HG03432 (cell line): Measurements from ENCODE around the gene ABCA4.

ENCODE experiments used
- ATAC-seq: cut with Tn5 transposase; IDR thresholded peaks from one replicate; pipeline ENCODE4 v1.9.1; 2021; ENCODE audit warnings: mild to moderate bottlenecking, moderate library complexity; ENCODE audit not compliant: unreplicated experiment

The ABCA4 gene

GRCh38 chr1:94029130-94029993 is 91.6 kb downstream of the ABCA4 start:
- no peak for ATAC-seq

- no peak for ATAC-seq
Measured at GRCh38 chr1:94027721-94028515, 93.0 kb downstream of the ABCA4 start.

DNA sequence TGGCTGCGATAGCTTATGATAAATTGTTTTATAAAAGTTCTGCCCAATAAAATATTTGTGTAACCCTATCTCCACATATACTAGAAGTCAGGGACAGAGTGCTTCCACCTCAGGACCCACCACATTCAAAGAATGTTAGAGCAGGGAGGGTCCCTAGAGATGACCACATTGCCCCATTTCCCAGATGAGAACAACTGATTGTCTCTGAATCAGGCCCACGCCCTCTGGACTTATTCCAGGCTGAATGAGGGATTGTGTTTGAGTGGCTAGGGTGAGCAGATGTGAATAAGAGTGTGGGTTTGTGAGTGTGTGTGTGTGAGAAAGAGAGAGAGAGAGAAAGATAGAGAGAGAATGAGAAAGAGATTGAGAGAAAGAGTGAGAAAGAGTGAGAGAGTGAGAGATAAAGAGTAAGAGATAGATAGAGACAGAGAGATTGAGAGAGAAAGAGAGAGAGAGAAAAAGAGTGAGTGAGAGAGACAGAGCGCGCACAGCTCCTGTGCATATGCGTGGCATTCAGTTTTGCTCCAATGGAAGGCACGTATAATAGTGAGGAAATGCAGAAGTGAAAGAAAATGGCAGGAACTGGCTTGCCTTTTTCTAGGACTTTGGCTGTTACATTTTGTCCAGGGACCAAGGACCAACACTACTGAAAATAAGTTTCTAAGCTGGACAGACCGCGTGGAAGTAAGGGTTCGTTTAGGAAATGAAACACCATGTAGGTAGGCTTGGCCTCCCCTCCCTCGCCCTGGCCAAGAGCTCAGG is 94.1 kb downstream of the ABCA4 start:
- no peak for ATAC-seq

DNA sequence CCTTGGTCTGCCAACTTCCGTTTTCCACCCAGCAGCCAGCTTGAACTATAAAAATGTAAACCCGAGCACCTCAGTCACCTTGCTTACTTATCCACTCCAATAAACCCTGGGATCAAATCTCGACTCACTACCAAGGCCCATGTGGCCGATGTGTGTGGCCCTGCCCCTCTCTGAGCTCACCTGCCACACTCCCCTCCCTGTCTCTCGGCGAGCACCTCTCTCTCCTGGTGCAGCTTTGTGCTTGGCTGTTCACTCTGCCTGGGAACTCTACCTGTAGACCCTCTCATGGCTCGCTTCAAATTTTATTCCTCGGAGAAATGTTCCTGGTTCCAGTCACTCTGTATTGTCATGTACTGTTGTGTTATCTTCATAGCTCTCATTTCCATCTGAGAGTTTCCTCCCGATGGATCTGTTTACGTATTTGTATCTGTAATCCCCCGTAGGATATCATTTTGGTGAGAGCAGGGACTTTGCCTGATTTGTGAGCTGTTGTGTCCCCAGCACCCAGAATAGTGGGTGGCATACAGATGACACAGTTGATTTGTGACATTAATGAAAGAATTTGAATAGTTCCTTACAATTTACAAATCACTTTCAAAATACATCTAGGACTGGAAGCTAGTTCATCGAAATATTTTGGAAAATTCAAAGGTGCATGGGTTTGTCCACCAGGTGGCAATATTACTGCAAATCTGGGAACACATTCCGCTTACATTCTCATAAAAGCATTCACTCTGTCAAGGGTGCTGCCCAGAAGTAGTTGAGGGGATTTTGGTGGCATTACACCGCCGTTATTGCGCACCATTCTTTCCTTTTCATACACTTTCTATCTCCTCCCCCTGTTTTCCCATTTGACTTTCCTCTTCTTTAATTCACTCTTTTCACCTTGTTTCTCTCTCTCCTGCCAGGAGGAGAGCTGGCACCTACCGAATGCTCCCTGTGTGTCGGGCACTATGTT is 95.3 kb downstream of the ABCA4 start:
- no peak for ATAC-seq

DNA sequence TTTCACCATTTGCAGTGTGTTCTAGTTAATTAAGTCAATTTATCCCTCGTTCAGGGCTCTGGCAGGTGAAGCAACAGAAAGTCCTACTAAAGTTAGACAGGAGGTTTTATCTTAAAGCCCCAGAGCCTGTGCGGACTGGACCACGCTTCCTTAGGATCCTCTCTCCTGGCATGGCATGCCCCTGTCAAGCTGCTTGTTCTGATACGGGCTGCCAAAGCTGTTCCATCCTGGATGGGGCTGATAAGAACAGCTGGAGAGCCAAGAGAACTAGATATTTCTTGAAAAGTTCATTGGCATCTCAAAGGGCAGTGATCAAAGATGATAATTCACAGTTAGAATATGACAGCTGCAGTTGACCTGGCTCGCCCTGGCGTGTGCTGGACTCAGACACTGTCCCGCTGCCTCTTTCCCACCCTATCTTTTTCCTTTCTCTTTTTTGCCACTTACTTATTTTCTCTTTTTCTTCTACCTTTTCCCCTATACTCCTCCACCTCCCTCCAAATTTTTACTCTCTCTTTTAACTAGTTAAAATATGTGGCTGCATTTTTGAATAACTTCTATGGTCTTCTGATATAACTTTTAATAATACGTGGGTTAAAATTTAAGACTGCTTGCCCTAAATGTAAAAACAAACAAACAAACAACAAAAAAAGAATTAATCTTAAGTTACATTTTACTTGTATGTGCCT is 96.7 kb downstream of the ABCA4 start:
- no peak for ATAC-seq

- ATAC-seq = no peak
Measured at GRCh38 chr1:94022471-94023189, 98.3 kb downstream of the ABCA4 start.

DNA sequence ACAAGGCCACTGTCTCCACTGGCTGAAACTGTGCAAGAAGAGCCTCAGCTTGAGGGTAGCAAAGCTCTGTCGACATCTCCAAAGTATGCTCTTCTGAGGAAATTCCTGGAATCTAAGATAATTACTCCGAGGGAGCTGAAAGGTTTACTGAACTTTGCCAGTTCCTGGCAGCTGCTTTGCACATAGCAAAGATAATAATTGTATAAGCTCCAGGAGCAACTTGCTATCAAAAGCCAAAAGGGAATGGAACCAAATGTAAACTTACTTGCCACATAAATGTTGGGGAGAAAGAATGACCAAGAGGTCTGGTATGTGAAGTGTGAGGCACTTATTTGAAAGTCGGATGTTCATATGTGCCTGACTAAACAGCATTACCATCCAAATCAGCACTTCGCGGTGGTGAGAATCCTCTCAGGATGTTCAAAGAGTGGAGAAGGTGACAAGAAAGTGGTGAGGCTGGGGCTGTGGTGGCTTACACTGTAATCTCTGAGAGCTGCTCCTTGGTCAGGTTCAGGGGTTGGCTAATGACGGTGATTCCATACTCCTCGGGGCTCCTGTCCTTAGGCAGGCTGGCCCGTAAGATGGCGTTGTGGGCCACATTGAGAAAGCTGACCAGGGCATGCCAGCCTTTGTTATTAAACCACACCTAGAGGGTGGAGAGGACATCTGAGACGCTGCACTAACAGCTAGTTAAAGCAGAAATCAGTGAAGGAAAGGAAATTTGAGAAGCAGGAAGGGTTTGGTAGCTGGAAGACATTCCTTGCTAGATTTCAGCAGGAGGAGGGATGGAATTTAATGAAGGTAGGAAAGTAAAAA is 100.0 kb downstream of the ABCA4 start:
- ATAC-seq = no peak

- no peak for ATAC-seq
Measured at GRCh38 chr1:94019327-94019726, 101.6 kb downstream of the ABCA4 start.

DNA sequence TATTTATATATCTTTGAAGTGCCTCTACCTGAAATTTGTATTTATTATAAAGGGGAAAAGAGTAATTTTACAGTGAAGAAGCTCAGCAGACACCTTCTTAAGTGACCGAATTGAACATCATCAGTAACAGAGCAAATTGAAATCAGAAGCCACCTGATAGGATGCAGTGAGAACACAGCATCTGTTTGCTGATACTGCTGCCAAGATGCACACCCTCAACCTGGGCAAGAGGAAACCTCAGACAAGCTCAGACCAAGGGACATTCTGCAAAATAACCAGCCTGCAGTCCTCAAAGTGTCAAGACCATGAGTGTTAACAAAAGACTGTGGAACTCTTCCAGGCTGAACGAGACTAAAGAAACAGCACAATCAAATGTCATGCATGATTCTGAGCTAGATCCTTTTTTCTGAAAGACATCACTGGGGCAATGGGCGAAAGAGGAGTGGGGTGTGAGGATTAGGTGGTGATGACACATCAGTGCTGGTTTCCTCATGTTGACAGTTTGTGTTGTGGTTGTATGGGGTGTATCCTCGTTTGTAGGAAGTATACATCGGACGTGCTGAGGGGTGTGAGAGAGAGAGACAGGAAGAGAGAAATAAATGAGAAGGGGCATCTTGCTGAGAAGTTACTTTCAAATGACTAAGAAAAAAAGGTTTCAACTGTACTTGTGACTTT is 103.7 kb downstream of the ABCA4 start:
- ATAC-seq = no peak

- ATAC-seq = no peak
Measured at GRCh38 chr1:94015489-94015817, 105.5 kb downstream of the ABCA4 start.

DNA sequence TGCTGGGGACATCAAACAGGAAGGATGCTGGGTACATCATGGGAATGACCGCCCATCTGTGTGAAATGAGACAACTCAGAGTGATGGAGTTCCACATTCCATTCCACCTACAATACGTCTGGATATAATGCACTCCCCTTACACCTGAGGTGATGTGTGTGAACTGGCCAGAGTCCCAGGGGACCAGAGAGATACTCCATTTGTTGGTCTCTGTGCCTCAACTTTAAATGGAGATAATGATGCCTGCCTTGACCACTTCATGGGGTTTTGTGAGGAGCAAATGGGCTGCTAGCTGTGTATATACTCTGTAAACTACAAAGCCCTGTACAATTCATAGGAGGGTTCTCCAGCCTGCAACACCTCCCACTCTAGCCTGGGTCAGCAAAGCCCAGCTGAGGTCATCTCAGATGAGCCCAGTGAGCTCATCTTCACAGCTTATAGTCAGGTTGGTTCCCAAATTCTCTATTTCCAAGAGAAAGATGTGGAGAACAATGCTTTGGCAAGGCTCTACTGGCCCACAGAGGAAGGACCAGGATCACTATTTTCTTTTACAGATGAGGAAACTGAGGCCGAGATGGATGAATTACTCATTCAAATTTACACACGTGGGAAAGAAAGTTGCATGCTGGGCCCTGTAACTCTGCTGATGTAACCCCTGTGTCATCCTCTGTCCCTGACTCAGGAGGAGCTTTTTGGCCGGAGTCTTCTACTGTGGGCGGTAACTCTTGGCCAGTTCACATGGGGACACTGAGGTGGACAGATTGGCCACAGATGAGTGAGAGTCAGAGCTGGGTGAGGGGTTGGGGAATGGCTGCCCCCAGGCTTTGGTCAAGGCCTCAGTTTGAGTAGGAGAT is 106.1 kb downstream of the ABCA4 start:
- no peak for ATAC-seq

DNA sequence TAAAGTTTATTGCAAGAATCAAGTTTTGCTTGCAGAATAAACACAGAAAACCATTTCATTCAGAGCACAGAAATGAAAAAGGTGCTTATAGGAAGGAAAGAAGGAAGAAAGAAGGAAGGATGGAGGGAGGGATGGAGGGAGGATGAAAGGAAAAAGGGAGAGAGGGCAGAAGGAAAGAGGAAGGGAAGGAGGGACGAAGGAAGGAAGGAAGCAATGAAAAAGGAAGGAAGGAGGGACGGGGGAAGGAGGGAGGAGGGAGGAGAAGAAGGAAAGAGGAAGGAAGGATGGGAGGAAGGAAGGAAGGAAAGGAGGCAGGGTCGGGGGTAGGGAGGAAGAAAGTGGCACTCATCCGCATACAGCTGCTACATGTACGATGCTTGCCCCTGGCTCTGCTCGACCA is 106.9 kb downstream of the ABCA4 start:
- no peak for ATAC-seq

DNA sequence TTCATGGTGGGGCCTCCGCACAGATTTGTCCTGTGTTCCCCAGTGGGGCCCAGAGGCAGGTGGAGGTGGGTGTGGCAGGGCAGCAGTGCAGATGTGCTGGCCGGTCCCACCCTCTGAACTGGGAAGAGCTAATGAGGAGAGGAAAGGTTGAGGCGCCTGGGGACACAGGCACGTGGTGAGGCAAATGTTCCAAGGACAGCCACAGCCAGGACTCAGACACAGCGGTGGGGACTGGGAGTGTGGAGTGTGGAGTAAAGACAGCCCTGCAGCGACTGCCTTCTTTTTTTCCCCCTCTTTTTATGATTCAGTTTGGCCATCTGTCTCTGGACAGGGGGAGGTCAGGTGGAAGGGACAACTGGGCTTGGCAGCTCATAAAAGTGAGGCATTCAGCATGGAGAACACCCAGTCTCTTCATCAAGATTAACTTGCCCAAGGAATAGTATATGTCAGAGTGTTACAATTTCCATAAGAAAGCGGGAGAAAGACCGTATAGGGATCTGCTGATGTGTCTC is 107.5 kb downstream of the ABCA4 start:
- no peak for ATAC-seq

GRCh38 chr1:94012708-94013366 is 108.1 kb downstream of the ABCA4 start:
- ATAC-seq = no peak

DNA sequence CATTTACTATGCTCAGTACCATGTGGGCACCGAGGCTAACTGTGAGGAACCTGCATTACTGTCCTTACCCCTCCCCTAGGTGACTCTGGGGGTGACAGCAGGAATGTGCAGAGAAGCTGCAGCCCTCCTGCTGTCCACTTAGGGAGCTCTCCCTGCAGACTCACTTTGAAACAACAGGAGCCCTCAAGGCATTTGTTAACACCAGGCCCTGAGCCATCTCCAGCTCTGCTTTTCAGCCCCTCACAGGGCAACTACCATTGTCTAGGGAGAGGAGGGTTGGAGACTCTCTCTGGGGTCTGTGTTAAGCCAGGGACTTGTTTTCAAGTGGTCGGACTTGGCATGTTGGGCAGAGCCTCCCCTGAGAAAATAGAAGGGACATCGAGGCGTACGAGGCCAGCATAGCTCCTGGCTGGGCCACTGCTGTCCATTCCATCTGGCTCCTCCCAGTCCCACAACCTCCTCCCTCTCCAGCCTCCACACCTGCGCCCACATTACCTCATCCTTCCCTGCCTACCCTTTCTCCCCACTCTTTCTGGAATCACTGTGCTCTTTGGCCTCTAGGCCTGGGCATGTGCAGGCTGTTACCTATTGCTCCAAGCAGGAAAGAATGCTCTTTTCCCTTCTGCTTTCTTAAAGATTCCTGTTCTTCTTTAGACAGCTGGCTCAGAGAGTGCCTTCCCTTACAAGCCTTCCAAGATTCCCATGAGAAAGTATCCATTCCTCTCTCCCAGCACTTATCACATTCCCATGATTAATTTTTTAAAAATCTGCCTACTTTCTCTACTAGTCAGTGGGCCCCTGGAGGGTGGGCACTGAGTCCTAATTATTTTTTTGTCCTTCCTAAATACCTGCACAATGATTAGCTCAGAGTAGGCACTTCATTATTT is 109.0 kb downstream of the ABCA4 start:
- ATAC-seq = no peak
